GM21367 (cell line): ENCODE measurements around the gene STX16.
A peak's percentile ranks its signal among the peaks of the same experiment; 100 is the strongest.

Source experiments
- ATAC-seq: cut with Tn5 transposase; IDR thresholded peaks from one replicate; pipeline ENCODE4 v1.9.1; 2021; ENCODE audit not compliant: unreplicated experiment

Gene STX16

GRCh38 chr20:58675641-58676040 is 24.6 kb downstream of the STX16 start:
- ATAC-seq = no peak

GRCh38 chr20:58676161-58676560 is 25.1 kb downstream of the STX16 start:
- no peak for ATAC-seq

DNA sequence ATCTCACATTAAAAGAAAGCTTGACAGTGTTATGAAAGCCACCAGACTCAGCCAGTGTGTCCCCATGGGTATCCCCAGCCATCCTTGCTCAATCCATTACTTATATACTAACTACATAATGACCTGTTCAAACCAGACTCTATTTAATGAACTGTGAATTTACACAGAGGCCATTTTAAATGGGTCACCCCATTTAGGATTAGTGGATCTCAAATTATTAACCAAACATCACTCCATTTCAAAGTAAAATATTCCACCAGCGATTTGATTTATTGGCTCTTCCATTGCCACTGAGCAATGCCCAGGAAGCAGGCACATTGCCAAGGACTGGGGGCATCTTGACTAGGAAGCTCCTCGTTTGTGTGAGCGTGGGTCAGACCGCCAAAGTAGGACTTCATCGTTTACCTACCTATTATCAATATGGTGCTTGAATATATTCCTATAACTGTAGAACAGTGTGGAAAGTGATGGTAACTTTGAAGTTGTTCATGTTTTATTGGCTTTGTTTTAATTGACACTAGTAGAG is 26.1 kb downstream of the STX16 start:
- ATAC-seq = no peak

GRCh38 chr20:58677808-58678207 is 26.7 kb downstream of the STX16 start:
- no peak for ATAC-seq

DNA sequence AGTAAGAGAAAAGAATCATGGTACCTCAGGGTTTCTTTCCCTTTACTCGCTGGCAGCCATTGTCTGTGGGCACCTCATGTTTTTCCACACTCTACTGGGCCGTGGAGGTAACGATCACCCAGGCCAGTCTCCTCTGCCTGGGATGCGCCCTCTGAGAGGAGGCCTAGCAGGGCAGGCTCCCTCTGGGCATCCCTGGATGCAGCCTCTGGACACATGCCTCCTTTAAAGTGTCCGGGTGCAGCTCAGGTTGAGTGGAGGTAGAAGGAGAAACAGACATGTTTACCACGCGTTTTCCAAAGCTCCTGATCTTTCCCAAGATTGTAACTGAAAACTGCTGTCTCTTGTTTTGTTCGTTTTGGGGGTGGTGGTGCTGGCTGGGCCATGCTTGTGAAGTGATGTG is 27.7 kb downstream of the STX16 start:
- ATAC-seq = no peak

- ATAC-seq = no peak
Measured at GRCh38 chr20:58682656-58683531, 31.8 kb downstream of the STX16 start.

DNA sequence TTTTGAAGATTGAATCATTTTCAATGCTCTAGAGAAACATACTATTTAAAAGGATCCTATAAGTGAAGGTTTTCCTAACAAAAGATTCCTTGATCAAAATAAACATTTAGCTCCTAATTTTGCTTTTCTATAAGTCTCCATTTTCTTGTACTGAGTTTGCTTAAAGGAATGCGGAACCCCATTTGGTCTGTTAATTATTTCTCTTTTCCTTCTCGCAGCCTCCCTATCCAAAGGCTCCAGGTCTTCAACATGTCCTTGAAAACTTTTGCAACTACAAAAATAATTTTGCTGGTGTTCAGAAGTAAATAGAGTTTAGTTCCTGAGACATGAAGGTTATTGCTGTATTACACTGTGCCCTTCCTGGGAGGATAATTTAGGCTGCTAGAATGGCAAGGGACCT is 33.2 kb downstream of the STX16 start:
- no peak for ATAC-seq

DNA sequence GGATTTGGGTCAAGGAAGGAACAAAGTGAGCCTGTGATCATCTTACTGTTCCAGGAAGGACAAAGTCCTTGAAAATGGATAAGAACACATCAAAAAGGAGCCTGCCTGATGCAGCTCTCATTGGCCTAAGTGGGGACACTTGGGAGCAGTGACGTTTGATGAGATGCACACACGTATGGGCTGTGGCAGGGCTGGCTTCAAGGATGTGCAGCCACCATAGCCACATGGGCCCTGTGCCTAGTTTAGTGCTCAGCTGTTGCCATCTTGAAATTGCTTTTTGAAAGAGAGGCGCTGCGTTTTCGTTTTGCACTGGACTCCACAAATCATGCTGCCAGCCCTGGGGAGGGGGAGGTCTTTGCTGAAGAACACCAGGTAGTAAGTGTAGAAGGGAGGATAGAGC is 34.9 kb downstream of the STX16 start:
- ATAC-seq = no peak

DNA sequence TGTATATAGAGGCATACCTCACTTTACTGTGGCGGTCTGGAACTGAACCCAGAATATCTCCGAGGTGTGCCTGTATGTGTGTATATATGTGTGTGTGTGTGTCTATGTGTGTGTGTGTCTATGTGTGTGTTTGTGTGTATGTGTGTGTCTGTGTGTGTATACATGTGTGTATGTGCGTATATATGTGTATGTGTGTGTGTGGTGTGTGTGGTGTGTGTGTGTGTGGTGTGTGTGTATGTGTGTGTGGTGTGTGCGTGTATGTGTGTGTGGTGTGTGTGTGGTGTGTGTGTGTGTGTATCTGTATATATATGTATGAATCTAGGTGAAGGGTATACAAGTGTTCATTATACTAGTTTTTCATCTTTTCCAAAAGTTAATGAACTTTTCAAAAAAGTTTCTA is 37.3 kb downstream of the STX16 start:
- no peak for ATAC-seq

- ATAC-seq = no peak
Measured at GRCh38 chr20:58688840-58689239, 37.8 kb downstream of the STX16 start.

DNA sequence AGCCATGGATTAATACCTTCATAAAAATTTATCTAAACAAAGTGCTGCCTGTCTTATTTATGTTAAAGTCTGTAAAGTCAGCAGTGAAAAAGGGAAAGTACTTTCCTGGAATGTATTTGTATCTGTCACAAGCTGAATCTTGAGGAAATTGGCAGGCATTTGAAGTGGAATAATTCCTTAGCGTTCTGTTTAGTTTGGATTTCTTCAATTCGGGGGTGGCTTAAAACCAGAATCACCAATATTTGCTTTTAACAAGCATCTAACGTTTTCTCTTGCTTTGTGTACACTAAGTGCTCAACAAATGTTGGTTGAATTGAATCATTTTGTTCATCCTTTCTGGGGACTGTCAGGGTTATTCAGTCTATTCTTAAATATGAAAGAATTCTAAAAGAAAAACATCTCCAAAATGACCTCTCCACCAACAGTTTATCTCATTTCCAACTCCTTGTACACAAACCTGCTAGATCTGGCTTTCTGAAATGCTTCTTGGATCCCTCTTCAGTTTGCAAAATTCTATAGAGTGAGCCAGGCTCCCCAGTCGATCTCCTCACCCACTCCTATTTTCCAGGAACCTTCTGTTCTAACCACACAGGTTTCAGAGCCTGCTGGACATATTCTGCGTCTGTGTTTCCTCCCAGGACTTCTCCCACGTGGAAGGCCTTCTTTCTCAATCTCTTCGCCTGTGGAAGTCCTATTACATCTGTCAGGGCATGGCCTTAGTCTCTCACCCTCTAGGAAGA is 39.5 kb downstream of the STX16 start:
- ATAC-seq = no peak

DNA sequence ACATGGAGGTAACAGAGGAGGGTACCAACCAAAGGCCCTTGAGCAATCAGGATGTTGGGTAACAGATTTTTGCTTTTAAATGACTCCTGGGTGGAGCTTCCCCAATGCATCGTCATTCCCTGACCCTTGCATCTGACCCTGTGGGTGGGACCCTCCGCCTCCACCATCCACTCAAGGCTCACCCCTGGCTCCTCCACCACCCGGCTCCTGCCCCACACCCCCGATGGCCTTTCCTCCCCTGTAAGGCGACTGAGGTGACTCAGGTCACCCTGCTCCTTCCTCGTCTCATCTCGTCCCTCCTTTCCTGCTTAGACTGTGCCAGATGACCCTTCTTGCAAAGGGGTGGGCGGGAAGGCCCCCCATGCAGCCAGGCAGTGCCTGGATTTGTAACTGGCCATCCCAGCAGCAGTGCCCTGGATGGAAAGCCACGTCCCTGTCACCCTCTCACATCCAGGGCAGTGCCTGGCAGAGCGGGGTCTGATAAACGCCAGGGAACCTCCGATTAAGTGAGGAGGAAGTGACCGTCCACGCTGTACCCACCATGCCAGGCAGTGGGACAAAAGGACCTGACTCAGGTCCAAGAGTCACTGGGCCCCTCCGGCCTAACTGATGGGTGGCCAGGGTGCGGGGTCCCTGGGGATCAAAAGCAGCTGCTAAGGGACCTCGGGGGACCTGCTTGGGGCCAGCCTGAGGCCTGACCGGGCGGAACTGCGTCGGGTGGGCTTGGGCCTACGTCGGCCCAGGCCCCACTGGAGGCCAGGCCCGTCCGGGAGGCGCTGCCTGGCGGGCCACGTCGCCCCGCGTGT is 40.9 kb downstream of the STX16 start:
- ATAC-seq = no peak

DNA sequence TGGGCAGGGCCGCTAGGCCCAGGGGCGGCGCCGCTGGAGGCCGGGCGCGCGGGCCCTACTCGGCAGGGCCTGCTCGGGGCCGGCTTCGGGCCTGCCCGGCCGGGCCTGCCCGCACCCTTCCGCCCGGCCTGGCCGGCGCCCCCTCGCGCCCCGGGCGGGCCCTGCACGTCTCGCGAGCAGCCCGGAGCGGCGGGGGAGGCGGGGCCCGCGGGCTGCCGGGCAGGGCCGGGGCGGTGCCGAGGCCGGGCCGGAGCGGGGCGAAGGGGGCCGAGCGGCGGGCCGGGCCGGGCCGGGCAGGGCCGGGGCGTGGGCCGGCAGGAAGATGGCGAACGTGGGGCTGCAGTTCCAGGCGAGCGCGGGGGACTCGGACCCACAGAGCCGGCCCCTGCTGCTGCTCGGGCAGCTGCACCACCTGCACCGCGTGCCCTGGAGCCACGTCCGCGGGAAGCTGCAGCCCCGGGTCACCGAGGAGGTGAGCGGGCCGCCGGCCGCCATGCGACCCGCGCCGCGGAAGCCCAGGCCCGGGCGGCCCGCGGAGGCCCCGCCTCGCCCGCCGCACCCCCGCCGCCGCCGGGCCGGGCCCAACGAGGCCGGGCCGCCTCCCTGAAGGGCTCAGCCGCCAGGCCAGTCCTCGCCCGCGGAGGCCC is 41.6 kb downstream of the STX16 start, which contains the start of gene NPEPL1:
Gene NPEPL1, plus strand, starts transcription at position 222 of the 647 bp plus-strand sequence. Its CDS starts 101 bp downstream, at position 323.
- peak; percentile 79 for ATAC-seq

GRCh38 chr20:58693226-58694006 is 42.3 kb downstream of the STX16 start:
- ATAC-seq = no peak

- ATAC-seq = no peak
Measured at GRCh38 chr20:58694241-58695083, 43.4 kb downstream of the STX16 start.

GRCh38 chr20:58695084-58695722 is 44.1 kb downstream of the STX16 start:
- ATAC-seq = no peak

- no peak for ATAC-seq
Measured at GRCh38 chr20:58695895-58696375, 44.9 kb downstream of the STX16 start.

GRCh38 chr20:58696411-58696961 is 45.4 kb downstream of the STX16 start:
- no peak for ATAC-seq
